DND-41 (cell line): ENCODE measurements around the gene AASS.

ENCODE experiments used
- CTCF ChIP-seq: IDR thresholded peaks from 2 replicates; pipeline ENCODE4 v1.5.1; 2012; ENCODE audit warnings: borderline replicate concordance, low read length, moderate library complexity, mild to moderate bottlenecking; ENCODE audit not compliant: poor library complexity, severe bottlenecking; ENCODE audit errors: extremely low read depth
- EZH2 ChIP-seq: IDR thresholded peaks from 3 replicates; pipeline ENCODE4 v1.6.1; 2012; ENCODE audit warnings: borderline replicate concordance, low read depth, mild to moderate bottlenecking, moderate library complexity, low read length, inconsistent platforms; ENCODE audit not compliant: severe bottlenecking

- TF ChIP-seq CTCF (peak; percentile 85), EZH2 (no peak)
Measured at GRCh38 chr7:122092964-122093797, 50.9 kb downstream of the AASS start.
